GM21515 (cell line): ENCODE measurements around the gene RGS7.
A peak's percentile ranks its signal among the peaks of the same experiment; 100 is the strongest.

Experiments used
- ATAC-seq: cut with Tn5 transposase; IDR thresholded peaks from one replicate; pipeline ENCODE4 v1.9.1; 2021; ENCODE audit not compliant: unreplicated experiment

RGS7 gene

DNA sequence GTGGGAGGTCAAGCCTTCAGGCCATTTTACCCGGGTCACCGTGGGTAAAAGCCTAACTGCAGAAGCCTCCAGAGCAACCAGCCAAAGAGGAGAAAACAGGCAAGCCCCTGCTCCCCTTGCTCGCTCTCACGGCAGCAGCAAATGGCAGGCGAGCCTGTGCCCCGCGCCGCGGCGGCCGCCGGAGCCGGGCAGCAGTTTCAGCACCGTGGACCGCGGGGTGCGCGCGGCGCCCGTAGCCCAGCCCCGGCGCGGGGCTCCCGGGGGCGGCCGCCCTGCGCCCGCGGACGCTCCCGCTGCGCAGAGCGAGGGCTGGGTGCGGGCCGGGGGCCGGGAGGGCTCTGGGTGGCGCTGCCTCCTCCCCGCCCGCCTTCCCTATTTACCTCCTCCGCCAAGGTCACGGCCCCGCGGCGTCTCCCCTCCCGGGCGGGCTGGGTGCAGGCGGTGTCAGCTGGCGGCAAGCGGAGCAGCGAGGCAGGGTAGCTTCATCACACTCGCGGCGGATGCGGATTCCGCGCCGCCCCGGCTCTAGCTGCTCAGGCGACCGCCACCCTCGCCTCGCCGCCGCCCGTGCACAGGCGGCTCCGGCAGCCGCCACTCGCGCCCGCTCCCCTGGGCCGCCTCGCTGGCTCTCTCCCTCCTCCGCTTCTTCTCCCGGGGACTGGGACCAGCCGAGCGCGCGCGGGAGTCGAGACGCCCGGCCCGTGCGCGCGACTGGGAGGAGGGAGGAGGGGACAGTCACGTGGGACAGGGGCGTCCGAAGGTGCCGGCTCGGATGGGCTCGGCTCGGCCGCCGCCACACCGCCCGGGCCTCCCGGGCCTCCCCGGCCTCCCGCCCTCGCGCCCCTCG is at the start of gene RGS7:
Gene RGS7, minus strand, starts transcription at position 687 of the 847 bp plus-strand sequence.
- ATAC-seq: peak; percentile 64

- no peak for ATAC-seq
These were observed 49.4 kb upstream of the RGS7 start for GRCh38 chr1:241406421-241406820.

DNA sequence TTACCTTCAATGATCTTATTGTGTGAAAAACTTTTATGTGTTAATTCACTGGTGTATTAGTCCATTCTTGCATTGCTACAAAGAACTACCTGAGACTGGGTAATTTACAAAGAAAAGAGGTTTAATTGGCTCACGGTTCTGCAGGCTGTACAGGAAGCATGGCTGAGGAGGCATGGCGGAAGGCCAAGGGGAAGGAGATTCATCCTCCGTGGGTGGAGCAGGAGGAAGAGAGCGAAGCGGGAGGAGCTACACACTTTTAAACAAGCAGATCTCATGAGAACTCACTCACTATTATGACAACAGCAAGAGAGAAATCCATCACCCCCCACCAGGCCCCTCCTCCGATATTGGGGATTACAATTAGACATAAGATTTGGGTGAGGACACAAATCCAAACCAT is 44.2 kb upstream of the RGS7 start:
- ATAC-seq: no peak

GRCh38 chr1:241396747-241397681 is 40.0 kb upstream of the RGS7 start:
- ATAC-seq: no peak

DNA sequence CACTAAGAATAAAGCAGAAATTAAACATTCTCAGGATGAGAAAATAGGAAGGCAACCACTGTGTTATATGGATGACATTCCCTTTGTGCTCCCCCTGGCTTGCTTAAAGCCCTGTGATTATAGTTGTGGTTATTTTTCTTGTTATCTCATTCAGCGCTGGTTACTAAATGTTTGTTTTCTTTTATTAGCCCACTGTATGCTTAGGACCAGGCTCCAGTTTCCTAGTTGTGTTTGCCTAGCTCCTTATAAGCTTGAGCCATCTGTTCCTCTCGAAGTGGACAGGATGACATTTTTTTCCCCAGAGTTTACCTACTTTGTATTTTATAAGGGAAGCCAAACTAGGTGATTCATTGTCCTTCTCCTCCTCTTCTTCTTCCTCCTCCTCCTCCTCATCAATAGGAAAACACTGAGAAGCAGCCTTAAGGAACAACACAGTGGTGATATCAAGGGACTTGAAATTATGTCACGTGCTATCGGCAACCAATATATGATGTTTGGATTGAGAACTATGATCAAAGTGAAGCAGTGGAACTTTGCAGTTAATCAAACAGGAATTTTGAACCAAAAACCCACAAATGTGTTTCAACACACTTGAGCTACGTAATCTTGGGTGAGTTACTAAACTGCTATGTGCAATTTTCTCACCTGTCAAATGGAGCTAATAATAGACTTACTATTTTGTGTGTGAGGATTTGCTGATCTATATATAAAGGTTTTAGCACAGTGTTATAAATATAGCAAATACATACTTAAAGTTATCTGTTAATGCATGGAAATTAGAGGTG is 35.1 kb upstream of the RGS7 start:
- ATAC-seq: no peak

DNA sequence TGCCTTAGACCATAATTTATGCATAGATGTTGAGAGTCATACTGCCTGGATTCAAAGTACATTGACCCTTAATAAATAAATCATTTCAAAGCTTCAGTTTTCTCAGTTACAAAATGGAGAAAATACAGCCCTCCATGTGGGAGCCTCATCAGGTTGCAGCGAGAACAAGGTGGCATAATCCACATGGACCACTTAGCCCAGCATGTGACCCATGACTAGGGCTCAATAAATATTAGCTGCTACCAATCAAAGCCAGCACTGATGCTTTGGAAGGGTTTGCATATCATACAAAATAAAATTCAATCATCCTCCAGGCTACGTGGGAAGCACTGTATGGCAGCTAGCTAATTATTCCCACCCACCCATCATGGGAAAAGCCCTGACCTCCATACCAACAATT is 33.5 kb upstream of the RGS7 start:
- ATAC-seq: no peak

- no peak for ATAC-seq
These were observed 32.4 kb upstream of the RGS7 start for GRCh38 chr1:241389400-241389799.

DNA sequence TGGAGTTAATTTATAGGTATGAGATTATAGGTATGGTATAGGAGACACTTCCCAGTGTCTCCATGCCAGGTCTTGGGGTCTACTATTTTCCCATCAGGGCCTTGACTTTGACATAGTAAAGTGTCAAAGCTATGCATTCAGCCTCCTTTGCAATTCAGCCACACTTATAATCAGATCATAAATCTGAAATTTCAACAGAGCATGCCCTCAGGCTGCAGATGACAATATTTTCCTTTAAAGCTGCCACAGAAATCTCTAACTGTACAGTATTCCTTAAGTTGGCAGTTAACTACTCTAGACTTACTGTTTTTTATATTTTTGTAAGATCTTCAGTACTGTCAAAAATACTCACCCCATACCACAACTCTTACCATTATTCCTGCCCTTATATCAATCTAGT is 30.2 kb upstream of the RGS7 start:
- ATAC-seq: no peak

GRCh38 chr1:241376701-241377100 is 19.7 kb upstream of the RGS7 start:
- ATAC-seq: no peak

DNA sequence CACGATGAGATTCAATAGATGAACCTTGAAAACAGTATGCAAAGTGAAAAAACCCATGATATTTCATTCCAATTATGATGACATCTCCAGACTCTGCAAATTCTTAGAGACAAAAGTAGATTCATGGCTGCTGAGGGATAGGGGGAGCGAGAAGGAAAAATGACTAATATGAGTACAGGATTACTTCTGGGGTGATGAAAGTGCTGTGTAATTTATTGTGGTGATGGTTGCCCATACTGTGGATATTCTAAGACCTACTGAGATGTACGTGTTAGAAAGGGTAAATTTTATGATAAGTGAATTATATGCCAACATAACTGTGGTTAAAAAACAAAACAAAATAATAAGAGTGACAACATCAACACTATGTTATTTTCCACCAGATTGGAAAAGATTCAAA is 18.9 kb upstream of the RGS7 start:
- ATAC-seq: no peak

DNA sequence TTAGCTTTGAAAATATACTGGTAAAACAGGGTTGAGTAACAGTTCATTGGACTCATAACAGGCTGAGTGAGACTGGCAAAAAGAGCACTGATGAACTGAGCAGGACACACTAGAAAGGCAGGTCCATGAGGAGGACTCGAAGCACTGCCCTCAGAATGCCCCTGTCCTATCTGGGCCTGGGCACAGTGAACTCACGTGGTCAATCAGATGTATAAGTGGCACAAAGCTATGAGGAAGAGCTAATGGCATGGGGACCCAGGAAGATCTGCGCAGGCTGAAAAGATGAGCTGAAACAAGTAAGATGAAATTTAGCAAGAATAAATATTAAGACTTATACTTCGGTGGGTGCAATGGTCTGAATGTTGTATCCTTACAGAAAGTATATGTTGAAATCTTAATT is 9.2 kb upstream of the RGS7 start:
- no peak for ATAC-seq

- ATAC-seq: no peak
These were observed 5.3 kb upstream of the RGS7 start for GRCh38 chr1:241362350-241362749.

- no peak for ATAC-seq
These were observed 648 bp upstream of the RGS7 start for GRCh38 chr1:241357366-241358340.

- ATAC-seq: no peak
These were observed 852 bp downstream of the RGS7 start for GRCh38 chr1:241356187-241356518.

- ATAC-seq: no peak
These were observed 1.5 kb downstream of the RGS7 start for GRCh38 chr1:241355311-241356010.

- no peak for ATAC-seq
These were observed 4.6 kb downstream of the RGS7 start for GRCh38 chr1:241352401-241352800.

DNA sequence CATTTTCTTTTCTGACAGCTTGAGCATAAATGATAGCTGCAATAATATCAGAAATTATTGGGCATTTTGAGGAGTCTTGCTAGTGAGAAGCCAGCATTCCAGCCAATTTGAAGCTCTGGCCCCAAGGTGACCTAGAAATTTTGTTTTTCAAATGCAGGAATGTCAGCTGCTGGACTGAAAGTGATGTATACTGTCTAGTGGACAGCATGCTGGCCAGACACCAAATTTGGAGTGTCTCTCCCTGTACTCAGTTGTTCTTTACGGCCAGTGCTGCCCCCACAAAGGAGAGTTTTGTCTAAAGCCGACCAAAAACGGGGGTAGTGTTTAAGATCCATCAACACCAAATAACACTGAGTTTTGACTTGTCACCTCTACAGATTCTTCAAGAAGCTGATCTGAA is 5.2 kb downstream of the RGS7 start:
- no peak for ATAC-seq

DNA sequence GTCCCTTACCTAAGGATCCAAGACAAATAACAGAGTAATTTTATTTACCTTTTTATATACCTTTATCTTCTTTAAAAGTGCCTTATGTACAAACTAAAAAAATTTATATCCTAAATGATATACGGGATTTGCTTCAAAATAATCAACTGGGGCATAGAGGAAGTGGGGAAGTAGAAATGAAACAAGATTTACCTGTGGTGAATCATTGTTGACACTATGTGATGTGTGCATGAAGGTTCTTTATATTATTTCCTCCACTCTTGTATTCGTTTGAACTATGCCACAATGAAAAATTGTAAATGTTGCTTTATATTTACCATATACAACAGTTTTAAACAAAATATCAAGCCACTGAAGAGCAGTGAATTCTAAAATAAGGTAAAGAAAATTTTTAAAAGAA is 13.0 kb downstream of the RGS7 start:
- ATAC-seq: no peak

DNA sequence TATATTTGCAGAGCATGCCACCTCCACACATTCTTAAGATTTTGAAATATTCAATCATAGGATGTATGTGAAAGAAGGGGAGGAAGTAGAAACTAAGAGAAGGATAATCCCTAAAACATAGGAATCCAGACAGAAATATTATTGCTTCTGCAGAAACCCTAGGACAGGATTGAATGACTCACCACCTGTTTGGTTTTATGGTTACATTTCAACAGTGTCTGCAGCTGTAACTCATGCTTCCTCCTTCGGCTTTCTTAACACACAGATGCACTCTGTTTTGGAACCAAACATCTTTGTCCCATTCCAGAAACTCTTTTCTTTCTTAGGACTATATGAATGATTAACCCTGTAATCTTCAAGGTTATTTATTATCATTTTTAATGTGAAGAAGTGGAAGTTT is 20.7 kb downstream of the RGS7 start:
- no peak for ATAC-seq

- no peak for ATAC-seq
These were observed 24.0 kb downstream of the RGS7 start for GRCh38 chr1:241332987-241333386.
